OCI-LY3 (cell line): Measurements from ENCODE around the gene SEC22A.

ENCODE experiments used
- EZH2phosphoT487 ChIP-seq: fragments of 200-600 bp; shearing (Covaris generic); IDR thresholded peaks from 2 replicates; pipeline ENCODE4 v1.6.1; 2018; ENCODE audit warnings: antibody characterized with exemption, mixed run types, low read depth
- TF ChIP-seq, protein P1 (sequence below): fragments of 200-600, 300-600 bp; sonication (generic); IDR thresholded peaks from 2 replicates; pipeline ENCODE4 v1.5.1; 2014; ENCODE audit warnings: antibody characterized with exemption, low read length, low read depth

DNA sequence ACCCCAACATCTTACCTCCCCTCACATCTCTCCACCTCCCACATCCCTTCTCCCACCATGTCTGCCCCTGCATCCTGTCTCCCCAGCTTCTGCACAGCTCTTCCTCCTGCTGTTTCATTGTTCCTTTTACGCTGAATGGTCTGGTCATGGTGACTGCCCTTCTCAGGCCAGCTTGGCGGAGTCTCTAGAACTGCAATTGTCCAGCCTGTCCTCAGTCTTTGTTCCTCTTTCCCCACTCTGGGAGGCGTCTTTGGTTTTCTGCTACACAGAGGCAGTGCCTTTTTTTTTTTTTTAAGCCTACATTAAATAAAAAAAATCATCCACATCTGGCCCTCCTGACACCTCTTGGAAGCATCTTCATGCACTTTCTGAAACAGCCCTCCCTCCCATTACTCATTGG, 49.1 kb upstream of the SEC22A start:
- TF ChIP-seq, protein P1, sequence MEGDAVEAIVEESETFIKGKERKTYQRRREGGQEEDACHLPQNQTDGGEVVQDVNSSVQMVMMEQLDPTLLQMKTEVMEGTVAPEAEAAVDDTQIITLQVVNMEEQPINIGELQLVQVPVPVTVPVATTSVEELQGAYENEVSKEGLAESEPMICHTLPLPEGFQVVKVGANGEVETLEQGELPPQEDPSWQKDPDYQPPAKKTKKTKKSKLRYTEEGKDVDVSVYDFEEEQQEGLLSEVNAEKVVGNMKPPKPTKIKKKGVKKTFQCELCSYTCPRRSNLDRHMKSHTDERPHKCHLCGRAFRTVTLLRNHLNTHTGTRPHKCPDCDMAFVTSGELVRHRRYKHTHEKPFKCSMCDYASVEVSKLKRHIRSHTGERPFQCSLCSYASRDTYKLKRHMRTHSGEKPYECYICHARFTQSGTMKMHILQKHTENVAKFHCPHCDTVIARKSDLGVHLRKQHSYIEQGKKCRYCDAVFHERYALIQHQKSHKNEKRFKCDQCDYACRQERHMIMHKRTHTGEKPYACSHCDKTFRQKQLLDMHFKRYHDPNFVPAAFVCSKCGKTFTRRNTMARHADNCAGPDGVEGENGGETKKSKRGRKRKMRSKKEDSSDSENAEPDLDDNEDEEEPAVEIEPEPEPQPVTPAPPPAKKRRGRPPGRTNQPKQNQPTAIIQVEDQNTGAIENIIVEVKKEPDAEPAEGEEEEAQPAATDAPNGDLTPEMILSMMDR: no peak
- no peak for TF ChIP-seq EZH2phosphoT487
